Colonic mucosa (tissue), 4 donors: ENCODE measurements around the gene SLC5A10. TPM values are rescaled to one million over a fixed set of nuclear protein-coding genes. Genes with fewer than 3 reads are reported as not detected.

ENCODE experiments used
- DNase-seq: peaks from one replicate; pipeline ENCODE4 v3.0.0-alpha.2; 2020
- H3K27ac ChIP-seq: fragments of 200-600 bp; one replicate; pipeline ENCODE4 v1.8.0; 2021
- H3K27me3 ChIP-seq: fragments of 200-600 bp; one replicate; pipeline ENCODE4 v1.8.0; 2021
- H3K36me3 ChIP-seq: fragments of 200-600 bp; one replicate; pipeline ENCODE4 v1.8.0; 2021
- H3K4me1 ChIP-seq: fragments of 200-600 bp; one replicate; pipeline ENCODE4 v1.8.0; 2021; ENCODE audit warnings: mild to moderate bottlenecking
- H3K4me3 ChIP-seq: fragments of 200-600 bp; one replicate; pipeline ENCODE4 v1.8.0; 2021
- H3K9ac ChIP-seq, 2 donors: one replicate each; pipeline ENCODE4 v1.7.0; 2013; ENCODE audit warnings: control low read depth in 2 of 2, low read depth in 2 of 2, low read length in 2 of 2
- H3K9me3 ChIP-seq: fragments of 200-600 bp; one replicate; pipeline ENCODE4 v1.8.0; 2021
- intact Hi-C: fragments of 100-400 bp; cut with DNase I; formaldehyde crosslinking; loops from one replicate; pipeline ENCODE4 v1.14.1; 2022
- total RNA-seq, 2 donors: library from RNA; stranded (reverse); fragmentation: NEBNext Ultra II Directional in 1 of 2; extraction: Animal tissue kit (Norgen Biotek cat#: 25700) in 1 of 2; gene quantifications; one replicate each; pipeline ENCODE4 v1.2.1, GENCODE V29; 2021
- TF ChIP-seq, protein P1 (sequence below): fragments of 200-600 bp; IDR thresholded peaks from one replicate; pipeline ENCODE4 v1.8.0; 2022; ENCODE audit warnings: antibody characterized with exemption, mild to moderate bottlenecking
- donor health status: healthy.
- donor health status: DM: no; HTN: no; CAD: no.
- donor health status: DM: no; HTN: no; CAD: no.

The SLC5A10 gene
- total RNA-seq, 2 donors from 2014 or later: 0.16 TPM; not detected in 1

DNA sequence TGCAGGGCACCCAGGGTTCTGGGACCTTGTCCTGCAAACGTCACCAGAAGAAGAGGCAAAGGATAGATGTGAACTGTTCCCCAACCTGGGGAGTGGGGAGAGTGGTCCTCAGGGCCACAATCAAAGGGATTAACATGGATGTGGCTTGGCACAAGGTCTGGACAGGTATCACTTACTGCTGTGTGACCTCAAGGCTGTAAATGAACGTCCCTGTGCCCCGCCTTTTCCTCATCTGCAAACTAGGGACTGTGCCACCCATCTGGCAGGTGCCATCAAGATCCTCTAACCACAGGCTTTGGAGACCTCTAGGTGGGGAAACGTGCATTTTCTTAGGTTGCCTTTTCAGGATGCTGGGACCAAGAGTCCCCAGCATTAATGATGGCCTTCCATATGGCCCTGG lies 25.1 kb downstream of the SLC5A10 start:
- intact Hi-C loops: no loop called here
- Histone ChIP-seq H3K36me3 (no peaks in the 10 kb centered on the region), H3K4me3 (no peak overlapping the region), H3K9ac (peak overlapping the region in 1 of 2 donors; percentile 68), H3K27me3 (no peaks in the 10 kb centered on the region), H3K27ac (no peak overlapping the region), H3K4me1 (peaks cover 12% of the 10 kb centered on the region), H3K9me3 (no peaks in the 10 kb centered on the region)
- TF ChIP-seq, protein P1, sequence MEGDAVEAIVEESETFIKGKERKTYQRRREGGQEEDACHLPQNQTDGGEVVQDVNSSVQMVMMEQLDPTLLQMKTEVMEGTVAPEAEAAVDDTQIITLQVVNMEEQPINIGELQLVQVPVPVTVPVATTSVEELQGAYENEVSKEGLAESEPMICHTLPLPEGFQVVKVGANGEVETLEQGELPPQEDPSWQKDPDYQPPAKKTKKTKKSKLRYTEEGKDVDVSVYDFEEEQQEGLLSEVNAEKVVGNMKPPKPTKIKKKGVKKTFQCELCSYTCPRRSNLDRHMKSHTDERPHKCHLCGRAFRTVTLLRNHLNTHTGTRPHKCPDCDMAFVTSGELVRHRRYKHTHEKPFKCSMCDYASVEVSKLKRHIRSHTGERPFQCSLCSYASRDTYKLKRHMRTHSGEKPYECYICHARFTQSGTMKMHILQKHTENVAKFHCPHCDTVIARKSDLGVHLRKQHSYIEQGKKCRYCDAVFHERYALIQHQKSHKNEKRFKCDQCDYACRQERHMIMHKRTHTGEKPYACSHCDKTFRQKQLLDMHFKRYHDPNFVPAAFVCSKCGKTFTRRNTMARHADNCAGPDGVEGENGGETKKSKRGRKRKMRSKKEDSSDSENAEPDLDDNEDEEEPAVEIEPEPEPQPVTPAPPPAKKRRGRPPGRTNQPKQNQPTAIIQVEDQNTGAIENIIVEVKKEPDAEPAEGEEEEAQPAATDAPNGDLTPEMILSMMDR: no peak
- DNase-seq: peak; percentile 60

DNA sequence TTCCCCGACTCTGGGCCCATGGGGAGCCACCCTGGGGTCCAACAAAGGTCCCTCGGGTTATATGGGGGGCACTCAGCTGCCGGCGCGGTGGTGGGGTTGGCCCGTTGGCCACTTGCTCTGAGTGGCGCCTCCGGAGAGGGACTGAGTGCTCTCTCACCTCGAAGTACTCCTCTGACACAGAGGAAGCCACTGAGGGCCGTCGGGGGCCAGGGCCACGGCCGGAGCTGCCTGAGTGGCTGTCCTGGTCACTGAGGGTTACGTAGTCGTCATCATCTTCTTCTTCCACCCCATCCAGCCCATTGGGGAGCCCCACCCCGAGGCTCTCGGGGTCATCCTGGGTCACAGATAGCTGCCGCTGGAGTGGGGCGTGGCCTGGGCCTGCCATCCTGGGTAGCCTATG lies 25.7 kb downstream of the SLC5A10 start:
- H3K27ac ChIP-seq: no peak overlapping the region
- intact Hi-C loops: no loop called here
- peaks cover 12% of the 10 kb centered on the region for H3K4me1 ChIP-seq
- no peak overlapping the region for H3K9ac ChIP-seq
- H3K27me3 ChIP-seq: no peaks in the 10 kb centered on the region
- H3K4me3 ChIP-seq: no peak overlapping the region
- H3K9me3 ChIP-seq: no peaks in the 10 kb centered on the region
- H3K36me3 ChIP-seq: no peaks in the 10 kb centered on the region
- DNase-seq: no peak
- TF ChIP-seq, protein P1: no peak

DNA sequence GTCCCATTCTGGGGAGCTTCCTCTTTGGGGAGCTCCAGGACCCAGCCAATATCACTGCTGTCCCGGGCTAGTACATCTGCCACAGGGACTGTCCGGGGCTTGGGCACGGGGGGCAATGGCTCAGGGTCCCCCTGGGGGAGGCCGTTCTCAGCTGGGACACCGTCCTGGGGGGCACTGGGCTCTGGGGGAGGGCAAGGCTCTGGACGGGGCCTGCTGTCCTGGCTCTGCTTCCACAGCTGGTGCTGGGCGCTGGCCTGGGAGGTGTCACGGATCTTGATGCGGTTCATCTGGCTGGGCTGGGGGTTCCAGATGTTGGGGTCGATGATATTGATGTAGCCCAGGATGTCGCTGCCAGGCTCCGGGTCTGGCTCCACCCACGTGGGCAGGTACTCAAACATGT lies 26.1 kb downstream of the SLC5A10 start:
- TF ChIP-seq, protein P1: no peak
- DNase-seq: no peak
- intact Hi-C loops: no loop called here
- Histone ChIP-seq H3K27me3 (no peaks in the 10 kb centered on the region), H3K9ac (no peak overlapping the region), H3K4me3 (no peak overlapping the region), H3K36me3 (no peaks in the 10 kb centered on the region), H3K27ac (no peak overlapping the region), H3K9me3 (no peaks in the 10 kb centered on the region), H3K4me1 (peaks cover 12% of the 10 kb centered on the region)

DNA sequence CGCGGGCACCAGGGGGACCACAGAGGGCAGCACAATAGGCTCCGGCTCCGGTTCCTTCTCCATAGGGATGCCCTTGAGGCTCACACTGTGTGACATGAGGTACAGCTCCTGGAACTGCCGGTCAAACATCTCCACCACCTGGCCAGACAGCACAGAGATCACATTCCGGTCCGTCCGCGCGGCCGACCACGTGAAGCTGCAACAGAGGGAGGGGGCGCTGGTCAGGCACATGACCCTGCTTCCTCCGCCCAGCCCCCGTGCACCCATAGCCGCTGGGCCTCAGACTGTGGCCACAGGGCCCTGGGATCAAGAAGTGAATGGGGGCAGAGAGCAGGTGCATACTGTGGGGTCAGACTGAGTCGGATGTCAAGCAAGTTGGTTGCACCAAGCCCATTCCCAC lies 26.7 kb downstream of the SLC5A10 start:
- intact Hi-C loops: no loop called here
- H3K27ac ChIP-seq: no peak overlapping the region
- H3K9ac ChIP-seq: no peak overlapping the region
- TF ChIP-seq, protein P1: no peak
- no peak overlapping the region for H3K4me3 ChIP-seq
- H3K4me1 ChIP-seq: peaks cover 12% of the 10 kb centered on the region
- H3K9me3 ChIP-seq: no peaks in the 10 kb centered on the region
- no peak for DNase-seq
- no peaks in the 10 kb centered on the region for H3K27me3 ChIP-seq
- H3K36me3 ChIP-seq: no peaks in the 10 kb centered on the region

DNA sequence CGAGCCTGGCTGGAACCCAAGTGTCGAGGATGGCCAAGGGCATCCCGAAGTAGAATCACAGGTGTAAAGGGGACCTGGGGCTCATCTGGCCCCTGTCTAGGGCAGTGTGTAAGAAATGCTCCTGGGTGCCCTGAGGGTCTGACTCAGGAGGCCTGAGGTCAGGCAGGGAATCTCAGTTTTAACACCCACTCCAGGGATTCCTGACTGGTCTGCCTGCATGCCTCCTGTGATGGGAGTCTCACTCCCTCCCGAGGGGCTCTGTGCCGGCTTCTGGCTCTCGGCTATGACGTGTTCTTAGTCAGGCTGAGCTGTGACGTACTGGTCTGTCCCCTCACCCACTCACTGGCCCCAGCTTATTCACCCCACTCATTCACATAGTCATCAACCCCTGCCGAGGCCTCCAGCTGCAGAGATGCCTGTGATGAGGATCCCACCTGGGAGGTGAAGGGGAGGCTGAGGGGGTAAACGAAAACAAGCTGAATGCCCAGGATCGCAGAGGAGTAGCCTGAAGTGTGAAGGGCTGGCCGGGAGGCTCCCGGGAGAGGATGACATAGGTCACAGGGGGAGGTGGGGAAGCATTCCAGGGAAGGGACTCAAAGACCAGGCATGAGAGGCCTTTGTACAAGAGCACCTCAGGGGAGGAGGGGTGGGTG lies 28.8 kb downstream of the SLC5A10 start:
- peak overlapping the region; percentile 89 for H3K27ac ChIP-seq
- H3K9ac ChIP-seq: peak overlapping the region; percentile 32 to 89
- no peaks in the 10 kb centered on the region for H3K9me3 ChIP-seq
- H3K4me3 ChIP-seq: no peak overlapping the region
- H3K36me3 ChIP-seq: no peaks in the 10 kb centered on the region
- peaks cover 12% of the 10 kb centered on the region for H3K4me1 ChIP-seq
- intact Hi-C loops: no loop called here
- TF ChIP-seq, protein P1: no peak
- H3K27me3 ChIP-seq: no peaks in the 10 kb centered on the region
- DNase-seq: no peak
